Subcutaneous adipose tissue (tissue), 4 donors: ENCODE measurements around the gene NPW. TPM values are rescaled to one million over a fixed set of nuclear protein-coding genes. Genes with fewer than 3 reads are reported as not detected.

Experiments
- total RNA-seq, 4 donors: library from RNA; depleted of rRNA; stranded (reverse); fragments of >200 nt; gene quantifications; one replicate each; pipeline ENCODE4 v1.1.0, GENCODE V29; 2016
- TF ChIP-seq, protein P1 (sequence below): fragments of 450-650 bp; IDR thresholded peaks from one replicate; pipeline ENCODE4 v1.5.1; 2016; ENCODE audit warnings: low read depth, mild to moderate bottlenecking, control low read depth, antibody characterized with exemption, moderate library complexity

NPW gene
- total RNA-seq, 4 donors from 2014 or later: not detected

DNA sequence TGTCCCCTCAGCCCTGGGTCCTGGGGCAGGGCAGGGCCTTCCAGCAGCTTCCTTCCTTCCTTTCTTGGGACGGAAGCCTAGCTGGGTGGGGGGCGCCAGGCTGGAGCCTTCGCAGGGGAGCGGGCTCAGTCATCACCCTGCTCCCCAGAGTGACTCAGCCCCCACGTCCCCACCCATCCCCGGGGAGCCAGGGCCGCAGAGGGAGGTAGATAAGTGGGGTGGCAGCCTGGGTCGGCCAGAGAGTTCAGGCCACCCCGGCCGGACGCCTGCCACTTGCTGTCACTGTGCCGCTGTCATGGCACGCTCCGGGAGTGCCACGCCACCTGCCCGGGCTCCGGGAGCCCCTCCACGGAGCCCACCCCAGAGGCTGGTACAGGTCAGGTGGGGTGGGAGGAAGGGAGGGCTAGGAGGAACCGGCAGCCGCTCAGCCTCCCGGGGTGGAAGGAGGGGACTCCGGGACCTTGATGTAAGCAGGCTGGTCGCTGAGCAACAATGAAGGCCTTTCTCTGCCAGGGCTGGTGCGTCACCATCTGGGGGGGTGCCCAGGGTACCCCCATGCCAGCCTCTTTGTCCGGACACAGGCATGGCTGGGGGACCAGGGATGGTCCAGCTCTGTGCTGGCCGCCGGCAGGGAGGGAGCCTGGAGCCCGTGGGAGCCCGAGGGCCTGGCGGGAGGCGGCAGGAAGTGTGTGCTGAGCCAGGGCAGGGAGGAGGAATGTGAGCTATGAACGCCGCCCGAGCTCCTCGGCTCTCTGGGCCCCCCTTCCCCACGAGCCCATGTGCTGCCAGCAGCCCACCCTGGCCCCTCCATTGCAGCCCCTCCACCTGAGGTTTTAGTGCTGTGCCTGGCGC is 13.7 kb downstream of the NPW start:
- TF ChIP-seq, protein P1, sequence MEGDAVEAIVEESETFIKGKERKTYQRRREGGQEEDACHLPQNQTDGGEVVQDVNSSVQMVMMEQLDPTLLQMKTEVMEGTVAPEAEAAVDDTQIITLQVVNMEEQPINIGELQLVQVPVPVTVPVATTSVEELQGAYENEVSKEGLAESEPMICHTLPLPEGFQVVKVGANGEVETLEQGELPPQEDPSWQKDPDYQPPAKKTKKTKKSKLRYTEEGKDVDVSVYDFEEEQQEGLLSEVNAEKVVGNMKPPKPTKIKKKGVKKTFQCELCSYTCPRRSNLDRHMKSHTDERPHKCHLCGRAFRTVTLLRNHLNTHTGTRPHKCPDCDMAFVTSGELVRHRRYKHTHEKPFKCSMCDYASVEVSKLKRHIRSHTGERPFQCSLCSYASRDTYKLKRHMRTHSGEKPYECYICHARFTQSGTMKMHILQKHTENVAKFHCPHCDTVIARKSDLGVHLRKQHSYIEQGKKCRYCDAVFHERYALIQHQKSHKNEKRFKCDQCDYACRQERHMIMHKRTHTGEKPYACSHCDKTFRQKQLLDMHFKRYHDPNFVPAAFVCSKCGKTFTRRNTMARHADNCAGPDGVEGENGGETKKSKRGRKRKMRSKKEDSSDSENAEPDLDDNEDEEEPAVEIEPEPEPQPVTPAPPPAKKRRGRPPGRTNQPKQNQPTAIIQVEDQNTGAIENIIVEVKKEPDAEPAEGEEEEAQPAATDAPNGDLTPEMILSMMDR: no peak

DNA sequence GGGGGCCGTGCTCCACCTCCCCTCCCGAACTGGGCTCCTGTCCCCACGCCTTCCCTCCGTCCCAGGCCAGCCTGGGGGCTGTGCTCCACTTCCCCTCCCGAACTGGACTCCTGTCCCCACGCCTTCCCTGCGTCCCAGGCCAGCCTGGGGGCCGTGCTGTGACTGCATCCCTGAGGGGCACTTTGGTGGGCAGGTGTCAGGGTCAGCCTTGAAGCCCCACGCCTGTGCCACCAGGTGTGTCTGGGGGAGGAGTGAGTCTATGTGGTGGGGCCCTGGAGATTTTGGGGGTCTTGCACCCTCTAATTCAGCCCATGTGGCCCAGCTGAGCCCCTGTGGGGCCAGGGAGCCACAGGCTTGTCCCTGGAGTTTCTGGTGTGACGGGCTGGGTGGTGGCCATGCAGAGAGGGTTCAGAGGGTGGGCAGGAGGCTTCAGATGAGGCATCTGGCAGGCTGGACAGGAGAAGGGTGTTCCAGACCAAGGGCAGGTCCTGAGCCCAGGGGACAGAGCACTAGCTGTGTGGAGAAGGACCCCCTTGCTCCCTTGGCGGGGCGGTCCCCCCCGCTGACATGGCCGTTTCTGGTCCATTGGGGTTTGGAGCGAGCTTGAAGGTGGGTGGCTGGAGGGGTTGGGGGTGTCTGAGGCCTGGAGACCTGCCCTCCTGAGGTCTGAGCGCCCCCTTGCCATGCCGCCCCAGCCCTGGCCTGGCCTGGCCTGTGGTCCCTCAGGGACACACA is 15.3 kb downstream of the NPW start:
- TF ChIP-seq, protein P1: no peak

DNA sequence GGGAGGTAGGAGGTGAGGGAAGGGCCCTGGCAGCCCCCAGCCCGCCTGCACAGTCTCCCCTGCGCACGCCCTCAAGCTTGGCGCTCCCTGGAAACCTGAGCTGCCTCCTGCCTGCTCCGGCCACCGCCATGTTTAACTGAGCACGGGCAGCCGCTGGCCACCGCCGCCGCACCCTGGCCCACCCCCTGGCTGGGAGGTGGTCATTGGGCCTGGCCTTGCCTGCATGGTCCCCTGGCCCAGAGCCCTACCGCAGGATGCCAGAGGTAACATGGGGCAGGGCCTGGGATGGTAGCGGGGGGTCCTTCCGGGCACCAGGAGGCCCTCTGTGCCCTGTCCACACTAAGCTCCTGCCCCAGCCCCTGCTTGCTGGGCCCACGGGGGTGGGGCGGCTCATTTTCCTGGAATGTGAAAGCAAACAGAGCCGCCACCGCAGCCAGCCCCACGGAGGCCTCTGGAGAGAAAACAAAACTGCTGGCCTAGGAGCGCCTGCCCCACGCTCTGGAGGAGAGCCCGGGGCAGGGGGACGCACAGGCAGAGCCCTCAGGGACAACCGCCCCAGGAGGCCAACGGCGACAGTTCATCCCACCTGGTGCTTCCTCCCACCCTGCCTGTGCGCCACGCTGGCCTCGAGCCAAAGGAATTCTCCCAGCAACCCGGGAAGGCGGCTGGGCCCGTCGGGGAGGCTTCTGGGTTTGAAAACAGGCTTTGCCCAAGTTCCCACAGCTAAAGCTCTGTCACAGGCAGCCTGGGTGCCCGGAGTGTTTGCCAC is 16.0 kb downstream of the NPW start:
- TF ChIP-seq, protein P1: no peak

DNA sequence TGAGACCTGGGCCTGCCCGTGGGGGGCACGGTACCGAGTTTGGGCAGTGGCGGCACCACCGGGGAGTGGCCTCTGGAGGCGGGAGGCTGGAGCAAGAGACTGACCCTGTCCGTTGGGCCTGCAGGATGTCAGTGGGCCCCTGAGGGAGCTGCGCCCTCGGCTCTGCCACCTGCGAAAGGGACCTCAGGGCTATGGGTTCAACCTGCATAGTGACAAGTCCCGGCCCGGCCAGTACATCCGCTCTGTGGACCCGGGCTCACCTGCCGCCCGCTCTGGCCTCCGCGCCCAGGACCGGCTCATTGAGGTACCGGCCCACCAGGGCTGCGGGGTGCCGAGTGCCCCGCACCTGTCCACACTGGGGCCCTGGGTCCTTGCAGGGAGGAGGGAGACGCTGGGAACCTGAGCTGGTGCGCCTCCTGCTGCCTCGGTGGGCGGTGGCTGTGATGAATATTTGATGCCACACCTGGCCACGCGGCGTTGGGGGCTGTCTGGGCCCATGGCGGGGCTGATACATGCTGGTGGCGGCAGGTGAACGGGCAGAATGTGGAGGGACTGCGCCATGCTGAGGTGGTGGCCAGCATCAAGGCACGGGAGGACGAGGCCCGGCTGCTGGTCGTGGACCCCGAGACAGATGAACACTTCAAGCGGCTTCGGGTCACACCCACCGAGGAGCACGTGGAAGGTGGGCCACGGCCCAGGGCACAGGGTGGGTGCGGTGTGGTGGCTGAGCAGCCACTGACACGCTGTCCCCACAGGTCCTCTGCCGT is 16.8 kb downstream of the NPW start:
- TF ChIP-seq, protein P1: no peak

DNA sequence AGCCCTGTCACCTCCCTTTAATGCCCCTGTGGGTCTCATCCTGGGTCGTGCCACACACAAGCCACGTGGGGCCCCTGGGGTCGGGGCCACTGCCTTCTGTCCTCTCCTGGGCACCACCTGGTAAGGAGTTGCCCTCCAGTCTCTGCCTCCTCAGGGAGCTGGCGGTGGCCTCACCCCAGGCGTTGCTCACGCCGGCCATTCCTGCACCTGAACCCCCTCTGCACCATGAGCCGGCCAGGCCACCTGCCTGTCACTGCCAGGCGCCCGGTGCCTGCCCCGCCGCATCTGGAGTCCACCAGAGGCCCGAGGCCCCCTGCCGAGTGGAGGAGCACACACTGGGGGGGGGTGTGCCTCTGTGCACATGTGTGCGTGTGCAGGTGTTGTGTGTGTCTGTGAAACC is 17.5 kb downstream of the NPW start:
- TF ChIP-seq, protein P1: no peak

DNA sequence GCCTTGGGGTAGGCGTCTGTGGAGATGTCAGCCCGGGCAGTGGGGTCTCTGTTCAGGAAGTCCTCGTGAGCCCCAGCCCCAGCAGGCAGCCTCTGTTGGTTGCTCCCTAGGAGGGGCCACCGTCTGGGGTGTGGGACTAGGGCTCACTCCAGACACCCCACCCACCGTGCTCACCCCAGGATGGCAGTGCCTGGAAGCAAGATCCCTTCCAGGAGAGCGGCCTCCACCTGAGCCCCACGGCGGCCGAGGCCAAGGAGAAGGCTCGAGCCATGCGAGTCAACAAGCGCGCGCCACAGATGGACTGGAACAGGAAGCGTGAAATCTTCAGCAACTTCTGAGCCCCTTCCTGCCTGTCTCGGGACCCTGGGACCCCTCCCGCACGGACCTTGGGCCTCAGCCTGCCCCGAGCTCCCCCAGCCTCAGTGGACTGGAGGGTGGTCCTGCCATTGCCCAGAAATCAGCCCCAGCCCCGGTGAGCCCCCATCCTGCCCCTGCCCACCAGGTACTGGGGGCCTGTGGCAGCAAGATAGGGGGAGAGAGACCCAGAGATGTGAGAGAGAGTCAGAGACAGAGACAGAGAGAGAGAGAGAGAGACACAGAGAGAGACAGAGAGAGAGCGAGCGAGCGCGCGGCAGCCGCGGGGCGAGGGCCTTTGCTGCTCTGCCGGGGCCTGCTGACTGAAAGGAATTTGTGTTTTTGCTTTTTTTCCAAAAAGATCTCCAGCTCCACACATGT is 18.2 kb downstream of the NPW start:
- TF ChIP-seq, protein P1: no peak
